ENCODE measurements around the gene AHCYL1.

DNA sequence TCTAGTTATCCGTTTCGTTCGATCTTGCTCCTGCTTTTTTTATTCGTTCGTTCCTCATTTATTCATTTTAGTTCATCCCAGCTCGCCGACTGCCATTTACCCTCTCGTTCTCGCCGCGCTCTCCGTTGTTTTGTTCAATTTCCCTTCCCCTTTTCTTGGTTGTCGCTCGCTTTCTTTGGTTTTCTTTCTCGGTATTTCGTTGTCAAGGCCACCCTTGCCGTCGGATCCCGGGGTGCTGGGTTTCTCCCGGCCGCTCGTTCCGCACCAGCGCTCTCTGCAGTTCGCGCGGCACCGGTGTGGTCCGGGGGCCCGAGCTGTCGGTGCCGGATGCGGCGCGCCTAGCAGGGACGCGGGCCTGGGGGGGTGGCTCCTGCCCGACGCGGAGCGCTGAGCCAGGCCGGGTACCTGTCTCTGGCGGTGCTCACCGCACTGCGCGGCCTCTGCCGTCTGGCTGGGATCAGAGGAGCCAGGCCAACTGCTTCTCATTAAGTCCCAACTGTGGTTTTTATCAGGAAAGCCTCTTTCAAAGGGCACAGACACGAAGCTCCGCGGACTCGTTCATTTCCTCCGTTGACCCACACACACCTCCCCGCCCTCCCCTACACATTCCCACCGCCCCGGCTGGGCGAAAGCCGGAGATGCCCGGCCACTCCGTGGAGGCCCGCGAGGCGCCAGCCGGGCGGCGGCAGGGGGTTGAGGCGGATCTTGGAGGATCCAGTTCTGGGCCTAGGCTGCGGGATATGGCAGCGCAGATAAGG lies 84.3 kb downstream of the AHCYL1 start:
- TF ChIP-seq, protein P1, sequence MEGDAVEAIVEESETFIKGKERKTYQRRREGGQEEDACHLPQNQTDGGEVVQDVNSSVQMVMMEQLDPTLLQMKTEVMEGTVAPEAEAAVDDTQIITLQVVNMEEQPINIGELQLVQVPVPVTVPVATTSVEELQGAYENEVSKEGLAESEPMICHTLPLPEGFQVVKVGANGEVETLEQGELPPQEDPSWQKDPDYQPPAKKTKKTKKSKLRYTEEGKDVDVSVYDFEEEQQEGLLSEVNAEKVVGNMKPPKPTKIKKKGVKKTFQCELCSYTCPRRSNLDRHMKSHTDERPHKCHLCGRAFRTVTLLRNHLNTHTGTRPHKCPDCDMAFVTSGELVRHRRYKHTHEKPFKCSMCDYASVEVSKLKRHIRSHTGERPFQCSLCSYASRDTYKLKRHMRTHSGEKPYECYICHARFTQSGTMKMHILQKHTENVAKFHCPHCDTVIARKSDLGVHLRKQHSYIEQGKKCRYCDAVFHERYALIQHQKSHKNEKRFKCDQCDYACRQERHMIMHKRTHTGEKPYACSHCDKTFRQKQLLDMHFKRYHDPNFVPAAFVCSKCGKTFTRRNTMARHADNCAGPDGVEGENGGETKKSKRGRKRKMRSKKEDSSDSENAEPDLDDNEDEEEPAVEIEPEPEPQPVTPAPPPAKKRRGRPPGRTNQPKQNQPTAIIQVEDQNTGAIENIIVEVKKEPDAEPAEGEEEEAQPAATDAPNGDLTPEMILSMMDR (IDR thresholded peaks at IDR 0.05): no peak
- TF ChIP-seq EZH2 (IDR thresholded peaks at IDR 0.05; ENCODE audit: borderline replicate concordance, insufficient read depth, low read depth, low read length, poor library complexity, severe bottlenecking): peak; percentile 72

Data from B cell (primary cell).